ENCODE measurements around the gene FSD1L. TPM values are rescaled to one million over a fixed set of nuclear protein-coding genes. Genes with fewer than 3 reads are reported as not detected.

Gene FSD1L
- total RNA-seq, 1 experiment from 2014 or later, result 5.6 TPM

DNA sequence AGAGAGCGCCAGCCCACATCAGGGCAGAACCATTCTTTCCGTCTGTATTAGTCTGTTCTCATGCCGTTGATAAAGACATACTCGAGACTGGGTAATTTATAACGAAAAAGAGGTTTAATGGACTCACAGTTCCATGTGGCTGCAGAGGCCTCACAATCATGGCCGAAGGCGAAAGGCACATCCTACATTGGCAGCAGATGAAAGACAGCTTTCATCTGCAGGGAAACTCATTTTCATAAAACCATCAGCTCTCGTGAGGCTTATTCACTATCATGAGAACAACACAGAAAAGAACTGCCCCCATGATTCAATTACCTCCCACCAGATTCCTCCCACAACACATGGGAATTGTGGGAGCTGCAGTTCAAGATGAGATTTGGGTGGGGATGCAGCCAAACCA is 4.7 kb upstream of the FSD1L start:
- Histone ChIP-seq H3K79me2 (ENCODE audit: low read depth) (no peaks in the 10 kb centered on the region), H3K9me2 (ENCODE audit: insufficient read depth) (no peaks in the 10 kb centered on the region), H3K9me3 (ENCODE audit: insufficient read depth, low read depth) (no peaks in the 10 kb centered on the region), H3K27me3 (ENCODE audit: insufficient read depth, low read depth) (no peaks in the 10 kb centered on the region), H3K4me3 (no peak overlapping the region), H3K36me3 (ENCODE audit: low read depth) (no peaks in the 10 kb centered on the region), H3K4me2 (no peak overlapping the region), H3K4me1 (replicated peaks; ENCODE audit: insufficient read depth) (no peaks in the 10 kb centered on the region), H3F3A (ENCODE audit: insufficient read depth, low read depth) (no peaks in the 10 kb centered on the region), H3K27ac (no peak overlapping the region), H4K20me1 (ENCODE audit: insufficient read depth) (no peaks in the 10 kb centered on the region), H2AFZ (no peak overlapping the region)
- CTCF ChIA-PET, result no interaction called here
- no peak for DNase-seq
- POLR2A ChIA-PET (ENCODE audit: unreplicated experiment), result no interaction called here
- BruUV-seq (replicated peaks), result no TSS peak
- TF ChIP-seq, protein P1, sequence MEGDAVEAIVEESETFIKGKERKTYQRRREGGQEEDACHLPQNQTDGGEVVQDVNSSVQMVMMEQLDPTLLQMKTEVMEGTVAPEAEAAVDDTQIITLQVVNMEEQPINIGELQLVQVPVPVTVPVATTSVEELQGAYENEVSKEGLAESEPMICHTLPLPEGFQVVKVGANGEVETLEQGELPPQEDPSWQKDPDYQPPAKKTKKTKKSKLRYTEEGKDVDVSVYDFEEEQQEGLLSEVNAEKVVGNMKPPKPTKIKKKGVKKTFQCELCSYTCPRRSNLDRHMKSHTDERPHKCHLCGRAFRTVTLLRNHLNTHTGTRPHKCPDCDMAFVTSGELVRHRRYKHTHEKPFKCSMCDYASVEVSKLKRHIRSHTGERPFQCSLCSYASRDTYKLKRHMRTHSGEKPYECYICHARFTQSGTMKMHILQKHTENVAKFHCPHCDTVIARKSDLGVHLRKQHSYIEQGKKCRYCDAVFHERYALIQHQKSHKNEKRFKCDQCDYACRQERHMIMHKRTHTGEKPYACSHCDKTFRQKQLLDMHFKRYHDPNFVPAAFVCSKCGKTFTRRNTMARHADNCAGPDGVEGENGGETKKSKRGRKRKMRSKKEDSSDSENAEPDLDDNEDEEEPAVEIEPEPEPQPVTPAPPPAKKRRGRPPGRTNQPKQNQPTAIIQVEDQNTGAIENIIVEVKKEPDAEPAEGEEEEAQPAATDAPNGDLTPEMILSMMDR (conservative IDR thresholded peaks at IDR 0.05), result no peak
- TF ChIP-seq EZH2 (IDR thresholded peaks at IDR 0.05; ENCODE audit: low read depth), result no peak
- intact Hi-C loops (cut with micrococcal nuclease; ENCODE audit: unreplicated experiment), result no loop called here

DNA sequence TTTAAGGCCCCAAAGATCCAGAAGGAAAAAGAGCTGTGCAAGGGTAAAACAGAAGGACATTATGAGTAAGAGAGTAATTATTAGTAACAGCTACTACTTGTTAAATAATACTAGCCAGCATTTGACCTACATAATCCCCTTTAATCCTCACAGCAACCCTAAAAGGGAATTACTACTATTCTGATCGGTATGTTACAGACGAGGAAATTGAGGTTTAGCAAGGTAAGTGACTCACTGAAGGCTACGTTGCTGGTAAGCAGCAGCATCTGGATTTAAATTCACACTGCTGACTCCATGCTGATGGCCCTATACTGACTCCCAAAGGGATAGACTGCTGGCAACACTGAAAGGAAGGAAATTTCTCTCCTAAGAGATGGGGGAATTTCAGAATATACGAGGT is 3.7 kb upstream of the FSD1L start:
- no peaks in the 10 kb centered on the region for H3K9me2 ChIP-seq (ENCODE audit: insufficient read depth)
- no peaks in the 10 kb centered on the region for H3K9me3 ChIP-seq (ENCODE audit: insufficient read depth, low read depth)
- BruUV-seq (replicated peaks), result no TSS peak
- no peaks in the 10 kb centered on the region for H3K27me3 ChIP-seq (ENCODE audit: insufficient read depth, low read depth)
- no peaks in the 10 kb centered on the region for H3K36me3 ChIP-seq (ENCODE audit: low read depth)
- no peaks in the 10 kb centered on the region for H4K20me1 ChIP-seq (ENCODE audit: insufficient read depth)
- no peak overlapping the region for H2AFZ ChIP-seq
- no peak overlapping the region for H3K27ac ChIP-seq
- DNase-seq, result peak in 1 of 2 experiments; percentile 64
- no peak overlapping the region for H3K4me3 ChIP-seq
- intact Hi-C loops (cut with micrococcal nuclease; ENCODE audit: unreplicated experiment), result no loop called here
- H3K4me1 ChIP-seq (replicated peaks; ENCODE audit: insufficient read depth), result peaks cover 4% of the 10 kb centered on the region
- TF ChIP-seq, protein P1 (conservative IDR thresholded peaks at IDR 0.05), result no peak
- no peak for TF ChIP-seq EZH2 (IDR thresholded peaks at IDR 0.05; ENCODE audit: low read depth)
- ChIA-PET CTCF (no interaction called here), POLR2A (ENCODE audit: unreplicated experiment) (no interaction called here)
- H3K79me2 ChIP-seq (ENCODE audit: low read depth), result peaks cover 7% of the 10 kb centered on the region
- H3F3A ChIP-seq (ENCODE audit: insufficient read depth, low read depth), result no peaks in the 10 kb centered on the region
- H3K4me2 ChIP-seq, result no peak overlapping the region

DNA sequence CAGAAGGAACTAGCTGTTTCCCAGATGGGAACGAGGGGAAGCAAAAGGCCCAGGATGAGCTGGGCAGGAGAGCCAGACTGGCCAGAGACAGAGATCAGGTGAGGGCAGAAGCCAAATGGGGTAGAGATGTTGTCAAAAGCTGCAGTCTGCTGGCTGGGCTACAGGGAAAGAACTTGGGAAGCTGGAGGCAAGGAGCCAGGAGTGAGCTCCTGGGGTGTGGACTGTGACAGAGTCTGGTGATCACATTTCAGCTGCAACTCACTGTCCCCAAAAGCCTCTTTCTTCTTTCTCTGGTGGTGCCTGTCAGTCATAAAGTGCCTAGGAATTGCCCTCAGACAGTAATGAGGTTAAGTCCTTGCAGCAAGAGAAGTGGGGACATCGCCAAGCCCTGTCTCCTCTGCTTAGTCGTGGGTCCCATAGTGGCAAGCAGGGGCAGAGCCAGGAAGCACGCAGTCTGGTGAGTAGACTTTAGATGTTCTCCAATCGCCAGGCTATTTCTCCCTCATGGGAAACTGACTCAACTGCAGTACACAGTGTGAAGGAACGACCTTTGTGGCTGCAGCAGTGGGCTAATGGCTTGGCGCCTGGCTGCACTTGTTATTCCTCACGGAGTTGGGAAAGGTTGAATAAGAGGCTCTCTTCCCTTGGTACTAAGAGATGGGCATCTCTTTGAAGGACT is 2.5 kb upstream of the FSD1L start:
- Histone ChIP-seq H3K4me1 (replicated peaks; ENCODE audit: insufficient read depth) (peaks cover 14% of the 10 kb centered on the region), H2AFZ (no peak overlapping the region), H3K27me3 (ENCODE audit: insufficient read depth, low read depth) (no peaks in the 10 kb centered on the region), H3K27ac (no peak overlapping the region), H3K79me2 (ENCODE audit: low read depth) (peaks cover 19% of the 10 kb centered on the region), H3K4me2 (no peak overlapping the region), H3K4me3 (no peak overlapping the region), H3K36me3 (ENCODE audit: low read depth) (no peaks in the 10 kb centered on the region), H3F3A (ENCODE audit: insufficient read depth, low read depth) (no peaks in the 10 kb centered on the region), H4K20me1 (ENCODE audit: insufficient read depth) (no peaks in the 10 kb centered on the region), H3K9me2 (ENCODE audit: insufficient read depth) (no peaks in the 10 kb centered on the region), H3K9me3 (ENCODE audit: insufficient read depth, low read depth) (no peaks in the 10 kb centered on the region)
- BruUV-seq (replicated peaks), result no TSS peak
- CTCF ChIA-PET, result no interaction called here
- POLR2A ChIA-PET (ENCODE audit: unreplicated experiment), result interaction anchor here (0.7 kb wide), 1 partner anchor 15 kb away, joined by 3 read pairs; no protein-coding TSS in a partner anchor
- intact Hi-C loops (cut with micrococcal nuclease; ENCODE audit: unreplicated experiment), result no loop called here
- no peak for DNase-seq
- TF ChIP-seq, protein P1 (conservative IDR thresholded peaks at IDR 0.05), result no peak
- no peak for TF ChIP-seq EZH2 (IDR thresholded peaks at IDR 0.05; ENCODE audit: low read depth)

All from PC-9 (cell line).